Measurements from ENCODE around the gene GET4.

GET4 gene

GRCh38 chr7:876077-876971 lies at the start of gene GET4:
GET4 (plus strand) TSS chr7:876554; CDS start chr7:876646, 92 bp downstream.
- DNase-seq (ENCODE audit: low read depth in 3 of 3) = peak; percentile 93 to 94 (median 94)

- no peak for DNase-seq (ENCODE audit: low read depth in 3 of 3)
Measured at GRCh38 chr7:828793-829561, 47.4 kb upstream of the GET4 start.

GRCh38 chr7:830069-830468 lies 46.3 kb upstream of the GET4 start:
- no peak for DNase-seq (ENCODE audit: low read depth in 3 of 3)

GRCh38 chr7:831596-832166 lies 44.7 kb upstream of the GET4 start:
- no peak for DNase-seq (ENCODE audit: low read depth in 3 of 3)

- peak; percentile 52 to 65 (median 53) for DNase-seq (ENCODE audit: low read depth in 3 of 3)
Measured at GRCh38 chr7:832167-832967, 44.0 kb upstream of the GET4 start, which contains the start of gene SUN1. SUN1 (plus strand) TSS chr7:832476; CDS start chr7:832525, 49 bp downstream.

- DNase-seq (ENCODE audit: low read depth in 3 of 3) = no peak
Measured at GRCh38 chr7:832968-833424, 43.4 kb upstream of the GET4 start.

GRCh38 chr7:833601-834258 lies 42.6 kb upstream of the GET4 start:
- DNase-seq (ENCODE audit: low read depth in 3 of 3) = no peak

GRCh38 chr7:834277-834676 lies 42.1 kb upstream of the GET4 start:
- no peak for DNase-seq (ENCODE audit: low read depth in 3 of 3)

GRCh38 chr7:835021-835420 lies 41.3 kb upstream of the GET4 start:
- DNase-seq (ENCODE audit: low read depth in 3 of 3) = no peak

- no peak for DNase-seq (ENCODE audit: low read depth in 3 of 3)
Measured at GRCh38 chr7:835485-836401, 40.6 kb upstream of the GET4 start.

- DNase-seq (ENCODE audit: low read depth in 3 of 3) = no peak
Measured at GRCh38 chr7:836429-836828, 39.9 kb upstream of the GET4 start.

GRCh38 chr7:837001-837400 lies 39.4 kb upstream of the GET4 start:
- no peak for DNase-seq (ENCODE audit: low read depth in 3 of 3)

- DNase-seq (ENCODE audit: low read depth in 3 of 3) = no peak
Measured at GRCh38 chr7:840001-840600, 36.3 kb upstream of the GET4 start.

- no peak for DNase-seq (ENCODE audit: low read depth in 3 of 3)
Measured at GRCh38 chr7:841943-842342, 34.4 kb upstream of the GET4 start.

- DNase-seq (ENCODE audit: low read depth in 3 of 3) = no peak
Measured at GRCh38 chr7:842431-843031, 33.8 kb upstream of the GET4 start.

GRCh38 chr7:843230-843629 lies 33.1 kb upstream of the GET4 start:
- no peak for DNase-seq (ENCODE audit: low read depth in 3 of 3)

- DNase-seq (ENCODE audit: low read depth in 3 of 3) = no peak
Measured at GRCh38 chr7:844043-844442, 32.3 kb upstream of the GET4 start.

GRCh38 chr7:844514-844913 lies 31.8 kb upstream of the GET4 start:
- DNase-seq (ENCODE audit: low read depth in 3 of 3) = no peak

- no peak for DNase-seq (ENCODE audit: low read depth in 3 of 3)
Measured at GRCh38 chr7:845091-845490, 31.3 kb upstream of the GET4 start.

Data from stimulated activated CD4-positive, alpha-beta T cell treated with anti-CD3 and anti-CD28 coated beads, TNF-alpha, amount 100 ng/mL, for 24 hours (primary cell).